Fibroblast of peridontal ligament (primary cell): ENCODE data around the gene DSG2.

ENCODE experiments used
- DNase-seq: peaks from one replicate; pipeline ENCODE4 v3.0.0-alpha.2; 2010; ENCODE audit errors: extremely low read depth

The DSG2 gene

GRCh38 chr18:31555971-31556747 lies 58.2 kb downstream of the DSG2 start:
- DNase-seq: peak; percentile 83

GRCh38 chr18:31557446-31557845 lies 59.5 kb downstream of the DSG2 start:
- DNase-seq: no peak

DNA sequence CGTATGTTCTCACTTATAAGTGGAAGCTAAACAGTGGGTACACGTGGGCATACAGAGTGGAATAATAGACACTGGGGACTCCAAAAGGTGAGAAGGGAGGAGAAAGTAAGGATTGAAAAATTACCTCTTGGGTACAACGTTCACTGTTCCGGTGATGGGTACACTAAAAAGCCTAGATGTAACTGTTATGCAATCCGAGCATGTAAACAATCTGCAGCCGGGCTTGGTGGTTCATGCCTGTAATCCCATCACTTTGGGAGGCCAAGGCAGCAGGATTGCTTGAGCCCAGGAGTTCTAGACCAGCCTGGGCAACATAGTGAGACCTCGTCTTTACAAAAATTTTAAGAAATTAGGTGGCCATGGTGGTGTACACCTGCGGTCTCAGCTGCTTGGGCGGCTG lies 60.6 kb downstream of the DSG2 start:
- no peak for DNase-seq

DNA sequence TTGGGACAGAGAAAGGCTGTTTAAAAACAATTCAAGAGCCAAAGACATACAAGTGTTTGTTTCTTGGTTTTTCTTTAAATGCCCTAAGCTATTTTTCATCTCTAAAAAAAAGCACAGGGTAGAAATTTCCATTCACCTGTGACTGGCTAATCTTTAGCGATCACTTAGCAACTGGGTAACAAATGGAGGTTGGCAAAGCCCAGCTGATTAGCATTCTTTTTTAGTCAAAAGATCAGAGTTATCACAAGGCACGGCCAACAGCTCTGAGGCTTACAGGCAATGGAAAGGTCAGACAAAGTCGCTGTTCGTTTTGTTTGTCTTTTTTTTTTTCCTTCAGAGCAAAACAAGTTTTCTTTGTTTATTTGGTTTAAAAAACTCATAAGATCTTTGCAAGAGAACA lies 64.7 kb downstream of the DSG2 start:
- DNase-seq: no peak

GRCh38 chr18:31563778-31564177 lies 65.8 kb downstream of the DSG2 start:
- no peak for DNase-seq

GRCh38 chr18:31565345-31565744 lies 67.4 kb downstream of the DSG2 start:
- no peak for DNase-seq

- no peak for DNase-seq
Observed at GRCh38 chr18:31565782-31566512, 68.0 kb downstream of the DSG2 start.

- no peak for DNase-seq
Observed at GRCh38 chr18:31566576-31567306, 68.8 kb downstream of the DSG2 start.

- DNase-seq: no peak
Observed at GRCh38 chr18:31572368-31572767, 74.4 kb downstream of the DSG2 start.

- no peak for DNase-seq
Observed at GRCh38 chr18:31573051-31573450, 75.1 kb downstream of the DSG2 start.

- DNase-seq: no peak
Observed at GRCh38 chr18:31574359-31574758, 76.4 kb downstream of the DSG2 start.

DNA sequence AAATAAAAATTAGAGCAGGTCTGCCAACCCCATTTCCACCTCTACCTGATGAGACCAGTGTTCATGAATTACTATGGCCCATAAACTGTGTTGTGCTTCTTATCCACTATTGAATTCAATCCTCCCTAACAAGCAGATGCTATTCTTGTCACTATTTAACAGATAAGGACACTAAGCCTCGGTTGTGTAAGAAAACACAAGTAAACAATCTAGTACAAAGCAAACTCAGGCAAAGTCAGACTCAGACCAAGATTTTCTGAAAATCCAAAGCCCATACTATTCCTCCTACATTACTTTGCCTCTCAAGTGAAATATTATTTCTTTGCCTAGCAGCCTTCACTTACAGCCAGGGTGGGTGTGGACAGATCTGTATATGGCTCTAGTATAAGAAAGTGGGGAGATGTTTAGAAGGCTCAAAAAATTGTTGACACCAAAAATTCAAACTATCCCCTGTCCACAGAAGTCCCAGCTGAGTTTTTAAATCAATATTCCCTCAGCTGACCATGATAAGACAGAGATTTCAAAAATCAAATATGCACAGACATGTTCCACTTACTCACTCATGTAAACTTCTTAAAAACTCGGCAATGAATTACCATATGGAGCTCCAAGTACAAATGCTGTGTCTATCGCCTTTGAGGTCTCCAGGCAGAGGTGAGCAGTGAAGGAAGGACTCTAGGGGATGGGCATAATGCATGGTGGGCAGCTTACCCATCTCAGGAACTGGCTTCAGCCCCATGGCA lies 77.7 kb downstream of the DSG2 start:
- DNase-seq: no peak

- no peak for DNase-seq
Observed at GRCh38 chr18:31576670-31577069, 78.7 kb downstream of the DSG2 start.

DNA sequence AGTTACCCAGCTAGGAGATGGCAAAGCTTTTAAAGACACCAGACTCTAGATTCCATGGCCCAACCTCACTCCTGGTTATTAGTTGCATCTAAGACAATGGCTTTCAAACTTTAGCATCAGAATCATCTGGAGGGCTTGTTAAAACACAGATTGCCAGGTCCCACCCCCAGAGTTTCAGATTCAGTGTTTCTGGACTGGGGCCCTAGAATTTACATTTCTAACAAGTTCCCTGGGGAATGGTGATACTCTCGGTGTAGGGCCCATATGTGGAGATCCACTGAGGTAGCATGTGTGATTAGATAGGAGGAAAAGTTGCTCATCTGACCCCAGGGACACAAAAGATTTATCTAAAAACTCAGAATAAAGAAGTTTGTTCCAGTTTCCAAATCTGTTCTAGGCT lies 79.2 kb downstream of the DSG2 start:
- no peak for DNase-seq

DNA sequence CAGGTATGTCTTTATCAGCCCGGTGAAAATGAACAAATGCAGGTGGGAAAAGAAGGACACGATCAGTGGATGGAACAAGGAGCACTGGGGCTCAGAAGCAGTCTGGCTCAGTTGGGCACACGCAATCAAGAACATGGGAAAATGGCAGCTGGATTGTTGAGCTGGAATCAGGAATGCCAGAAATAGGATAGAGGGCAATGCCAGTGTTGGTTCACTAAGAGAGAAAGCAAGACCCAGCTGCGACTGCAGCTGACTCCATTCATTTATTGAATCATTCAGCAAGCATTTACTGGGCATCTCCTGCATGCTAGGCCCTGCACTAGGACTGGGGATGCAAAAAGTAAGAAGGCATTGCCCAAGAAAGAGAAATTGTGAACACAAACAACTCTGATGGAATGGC lies 80.1 kb downstream of the DSG2 start:
- DNase-seq: no peak

GRCh38 chr18:31579375-31579774 lies 81.4 kb downstream of the DSG2 start:
- no peak for DNase-seq

DNA sequence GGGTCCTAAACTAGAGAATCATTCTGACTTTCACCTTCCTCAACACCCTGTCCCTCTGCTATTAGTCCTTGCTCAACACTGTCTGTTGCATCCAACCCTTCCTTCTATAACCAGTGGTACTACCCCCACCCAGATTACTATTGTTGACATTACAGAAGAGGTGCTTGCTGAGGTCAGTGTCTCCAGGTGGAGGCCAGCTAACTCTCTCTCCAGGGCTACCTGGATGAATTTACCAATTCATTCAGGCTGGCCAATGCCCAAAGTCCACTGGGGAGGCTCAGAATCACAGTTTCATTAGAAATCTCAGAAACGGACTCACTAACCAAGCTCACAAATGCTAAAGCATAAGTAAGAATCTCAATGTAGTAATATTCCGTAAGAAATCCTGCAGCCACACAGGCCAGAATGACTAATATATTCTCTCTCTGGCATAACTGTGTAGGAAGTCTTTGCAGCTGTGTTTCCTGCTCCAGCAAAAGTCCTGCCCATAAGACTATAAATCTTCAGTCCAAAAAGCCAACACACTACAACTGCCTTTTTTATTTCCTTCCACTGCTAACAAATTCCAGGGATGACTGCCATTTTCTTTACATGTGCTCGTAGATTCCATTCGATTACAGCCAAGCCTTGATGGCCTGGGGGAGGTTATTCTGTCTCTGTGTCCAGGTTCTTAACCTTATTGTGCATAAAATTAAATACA lies 83.7 kb downstream of the DSG2 start:
- no peak for DNase-seq

DNA sequence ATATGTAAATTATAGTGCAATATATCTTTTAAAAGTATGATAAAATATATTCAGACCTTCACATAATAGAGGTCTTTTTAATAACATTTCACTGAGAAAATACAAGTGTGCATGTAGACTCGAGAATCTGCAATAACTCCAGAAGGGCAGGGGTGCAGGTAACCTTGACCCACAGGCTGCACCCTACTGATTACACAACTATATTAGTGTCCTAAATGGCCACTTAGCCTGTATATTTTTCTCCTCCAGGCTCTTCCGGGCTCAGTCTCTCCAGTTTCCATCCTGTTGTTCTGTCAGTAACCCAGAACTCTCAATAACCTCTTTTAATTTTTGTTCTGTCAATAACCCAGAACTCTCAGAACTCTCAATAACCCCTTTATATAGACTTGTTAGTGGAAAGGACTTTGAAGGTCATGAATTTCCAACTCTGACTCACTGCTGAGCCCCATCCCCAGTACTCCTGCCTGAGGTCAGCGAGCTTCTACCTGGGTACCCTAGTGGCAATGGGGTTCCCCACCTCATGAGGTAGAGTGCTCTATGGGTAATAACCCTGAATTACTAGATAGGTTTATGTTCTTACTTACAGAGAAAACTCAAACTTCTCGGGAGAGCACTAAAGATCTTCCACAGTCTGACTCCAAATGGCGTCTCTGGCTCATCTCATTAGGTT lies 85.3 kb downstream of the DSG2 start:
- no peak for DNase-seq

DNA sequence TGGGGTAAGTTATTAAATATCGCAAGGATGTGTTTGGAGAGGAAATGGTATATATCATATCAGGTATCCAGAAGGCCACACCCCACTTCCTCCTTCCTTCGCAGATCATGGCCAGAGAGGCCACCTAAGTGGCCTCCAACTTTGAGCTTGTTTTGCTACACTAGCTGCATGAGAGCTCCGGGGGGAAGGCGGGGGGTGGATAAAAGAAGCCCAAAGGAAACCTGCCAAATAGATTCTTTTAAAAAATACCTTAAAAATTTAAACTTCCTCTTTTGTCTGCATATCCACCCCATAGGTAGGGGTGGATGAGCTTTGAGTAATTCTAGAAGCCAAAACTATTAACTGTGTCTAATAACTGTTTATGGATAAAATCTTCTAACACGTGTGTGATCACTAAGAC lies 88.0 kb downstream of the DSG2 start:
- no peak for DNase-seq

DNA sequence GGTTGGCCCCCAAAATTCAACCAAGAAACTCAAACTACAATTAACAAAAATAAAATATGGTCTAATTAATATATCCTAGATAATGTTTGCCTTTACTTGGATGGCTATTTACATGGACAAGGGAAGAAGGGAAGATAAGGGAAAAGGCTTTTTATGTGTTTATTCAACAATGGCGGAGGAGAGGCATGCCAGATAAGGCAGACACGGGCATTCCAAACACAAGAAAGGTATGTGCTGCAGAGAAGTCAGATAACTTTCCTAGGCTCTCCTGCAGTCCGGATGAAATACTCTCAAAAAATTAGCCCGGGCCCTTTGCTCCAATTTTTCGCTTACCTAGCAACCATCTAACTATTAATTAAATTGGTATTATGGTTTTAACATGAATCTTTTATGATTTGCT lies 88.6 kb downstream of the DSG2 start:
- DNase-seq: no peak

DNA sequence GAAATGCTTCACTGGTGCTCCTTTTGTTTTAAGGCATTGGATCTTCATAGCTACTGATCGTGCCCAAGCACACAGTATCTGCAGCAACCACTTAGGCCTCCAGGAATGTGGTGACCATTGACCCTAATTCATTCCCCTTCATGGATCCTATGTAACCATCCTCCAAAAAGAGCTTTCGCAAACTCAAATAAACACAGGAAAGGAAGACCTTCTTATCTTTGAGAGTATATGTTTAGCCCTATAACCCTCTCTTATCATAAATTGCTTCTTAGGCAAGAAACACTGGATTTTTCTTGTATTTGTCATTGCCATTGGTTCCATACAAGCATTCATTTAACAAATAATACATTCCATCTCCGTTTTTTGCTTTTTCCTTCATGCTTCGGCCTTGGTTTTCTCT lies 89.6 kb downstream of the DSG2 start:
- DNase-seq: no peak
